Central memory CD4-positive, alpha-beta T cell (primary cell): ENCODE results near the gene TMC6.
"Not testable (repeated sequence)": the region's sequence is repeated elsewhere in the genome, so short reads cannot be mapped to it uniquely, and the experiment has no call there.

Experiments
- DNase-seq: peaks from one replicate; pipeline ENCODE4 v3.0.0; 2022
- total RNA-seq, 3 experiments: gene quantifications; one replicate each; lab custom pipeline; 2026; lab: John Stamatoyannopoulos, UW

TMC6 gene
- 44.0 to 761 (median 262) reads per million in 3 experiments for total RNA-seq

DNA sequence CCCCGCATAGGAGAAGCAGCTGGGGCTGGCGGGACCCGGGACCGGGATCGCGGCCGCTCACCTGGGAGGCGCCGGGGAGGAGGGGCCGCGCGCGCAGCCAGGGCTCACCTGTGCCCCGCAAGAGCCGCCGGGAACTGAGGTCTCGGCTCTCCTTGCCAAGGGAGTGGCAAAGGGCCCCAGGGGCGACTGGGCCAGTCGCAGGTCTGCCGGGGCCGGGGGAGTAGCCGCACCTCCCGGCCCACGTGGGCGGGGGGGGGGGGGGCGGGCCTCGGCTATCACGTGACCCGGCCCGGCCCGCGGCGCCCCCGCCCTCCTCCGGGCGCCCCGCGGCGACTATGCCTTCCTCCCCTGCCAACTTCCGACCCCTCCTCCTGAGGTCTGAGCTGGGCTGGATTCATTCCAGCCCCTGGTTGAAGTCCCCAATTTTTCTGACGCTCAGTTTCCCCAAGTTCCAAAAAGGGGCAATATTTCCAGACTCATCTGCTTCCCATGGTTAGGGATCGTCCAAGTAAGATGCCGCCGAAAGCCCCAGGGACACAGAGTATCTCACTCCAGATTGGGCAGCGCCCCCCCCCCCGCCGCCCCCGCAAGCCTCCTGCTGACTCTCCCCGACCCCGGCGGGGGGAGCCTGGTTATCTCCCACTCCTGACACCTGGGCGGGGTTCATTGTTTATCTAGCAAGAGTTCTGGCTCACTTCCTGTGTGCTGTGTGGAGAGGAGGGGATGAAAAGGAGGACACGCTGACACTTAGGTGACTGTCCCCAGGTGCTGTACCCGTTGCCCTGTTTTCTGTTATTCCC is at the start of gene TMC6:
TSS of gene TMC6 (minus strand) at position 205 of the 800 bp plus-strand sequence. CDS start 1,923 bp downstream, outside the sequence.
- DNase-seq, result peak; percentile 80

- peak; percentile 67 for DNase-seq
Observed at GRCh38 chr17:78176548-78177025, 48.0 kb upstream of the TMC6 start.

- DNase-seq, result no peak
Observed at GRCh38 chr17:78175643-78175981, 47.1 kb upstream of the TMC6 start.

- DNase-seq, result no peak
Observed at GRCh38 chr17:78174870-78175642, 46.5 kb upstream of the TMC6 start.

DNA sequence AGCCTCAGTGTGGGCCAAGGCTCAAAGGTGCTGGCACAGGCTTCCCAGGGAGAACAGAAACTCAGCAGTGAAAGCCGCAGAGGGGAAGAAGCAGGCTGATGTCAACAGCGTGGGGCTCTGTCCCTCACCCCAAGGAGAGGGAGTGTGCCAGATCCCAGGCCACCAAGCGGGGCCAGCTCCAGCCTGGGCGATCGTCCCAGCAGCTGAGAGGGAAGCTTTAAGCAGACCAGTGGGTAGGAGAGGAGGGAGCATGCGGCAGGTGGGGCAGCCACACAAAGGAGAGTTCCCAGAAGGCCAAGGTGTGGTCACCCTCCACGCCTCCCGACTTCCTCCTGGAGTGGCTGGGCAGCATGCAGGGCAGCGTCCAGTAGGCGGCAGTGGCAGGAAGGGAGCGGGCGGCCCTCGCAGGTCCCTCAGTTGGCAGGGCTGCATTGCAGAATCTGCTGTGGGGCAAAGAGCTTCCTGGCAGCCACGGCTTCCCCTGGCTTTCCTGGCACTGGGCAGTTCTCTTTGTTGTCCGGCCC is 45.9 kb upstream of the TMC6 start:
- no peak for DNase-seq

DNA sequence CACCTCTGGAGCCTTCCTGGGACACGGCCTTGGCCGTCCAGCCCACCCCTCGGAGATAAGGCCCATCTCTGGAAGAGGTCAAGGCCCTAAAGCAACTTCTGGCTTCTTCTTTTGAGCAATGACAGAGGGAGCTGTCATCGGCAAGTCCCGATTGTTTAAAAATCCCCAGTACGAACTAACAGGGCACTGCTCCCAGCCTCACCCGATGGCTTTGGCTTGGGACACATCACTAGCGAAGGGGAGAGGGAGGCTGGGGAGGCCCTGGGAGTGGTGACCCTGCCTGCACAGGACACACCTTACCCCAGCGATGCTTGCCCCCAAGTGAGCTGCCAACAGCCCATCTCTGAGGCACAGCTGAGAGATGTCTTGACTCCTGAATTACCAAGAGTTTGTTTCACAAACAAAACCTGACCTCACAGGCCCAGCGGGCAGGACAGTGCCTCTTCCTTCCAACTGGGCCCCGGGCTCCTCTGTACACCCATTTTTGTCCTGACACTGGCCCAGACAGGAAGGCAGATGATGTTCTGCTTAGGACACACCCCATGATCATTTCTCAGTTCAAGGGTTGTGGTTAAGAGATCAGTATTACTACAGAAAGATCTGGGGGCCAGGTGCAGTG is 44.7 kb upstream of the TMC6 start:
- peak; percentile 42 for DNase-seq

DNA sequence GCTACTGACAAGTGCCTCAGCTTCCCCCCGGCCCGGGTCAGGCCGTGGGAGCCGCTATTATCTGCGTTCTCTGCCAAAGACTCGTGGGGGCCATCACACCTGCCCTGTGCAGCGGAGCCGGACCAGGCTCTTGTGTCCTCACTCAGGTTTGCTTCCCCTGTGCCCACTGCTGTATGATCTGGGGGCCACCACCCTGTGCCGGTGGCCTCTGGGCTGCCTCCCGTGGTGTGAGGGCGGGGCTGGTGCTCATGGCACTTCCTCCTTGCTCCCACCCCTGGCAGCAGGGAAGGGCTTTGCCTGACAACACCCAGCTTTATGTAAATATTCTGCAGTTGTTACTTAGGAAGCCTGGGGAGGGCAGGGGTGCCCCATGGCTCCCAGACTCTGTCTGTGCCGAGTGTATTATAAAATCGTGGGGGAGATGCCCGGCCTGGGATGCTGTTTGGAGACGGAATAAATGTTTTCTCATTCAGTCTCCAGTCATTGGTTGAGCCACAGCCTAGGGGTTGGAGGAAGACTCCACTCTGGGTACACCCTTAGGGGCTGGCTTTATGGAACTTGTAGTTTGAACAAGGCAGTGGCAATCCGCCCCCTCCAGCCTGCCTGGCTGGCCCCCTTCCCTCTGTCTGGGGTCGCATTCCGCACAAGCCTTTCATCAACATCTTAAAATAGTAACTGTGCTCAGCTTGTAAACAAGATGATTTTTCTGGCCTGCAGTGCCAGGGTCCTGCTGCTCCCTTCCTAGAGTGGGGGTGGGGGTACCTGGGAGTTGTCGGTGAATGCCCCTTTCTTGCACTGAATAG is 43.9 kb upstream of the TMC6 start:
- DNase-seq, result no peak

DNA sequence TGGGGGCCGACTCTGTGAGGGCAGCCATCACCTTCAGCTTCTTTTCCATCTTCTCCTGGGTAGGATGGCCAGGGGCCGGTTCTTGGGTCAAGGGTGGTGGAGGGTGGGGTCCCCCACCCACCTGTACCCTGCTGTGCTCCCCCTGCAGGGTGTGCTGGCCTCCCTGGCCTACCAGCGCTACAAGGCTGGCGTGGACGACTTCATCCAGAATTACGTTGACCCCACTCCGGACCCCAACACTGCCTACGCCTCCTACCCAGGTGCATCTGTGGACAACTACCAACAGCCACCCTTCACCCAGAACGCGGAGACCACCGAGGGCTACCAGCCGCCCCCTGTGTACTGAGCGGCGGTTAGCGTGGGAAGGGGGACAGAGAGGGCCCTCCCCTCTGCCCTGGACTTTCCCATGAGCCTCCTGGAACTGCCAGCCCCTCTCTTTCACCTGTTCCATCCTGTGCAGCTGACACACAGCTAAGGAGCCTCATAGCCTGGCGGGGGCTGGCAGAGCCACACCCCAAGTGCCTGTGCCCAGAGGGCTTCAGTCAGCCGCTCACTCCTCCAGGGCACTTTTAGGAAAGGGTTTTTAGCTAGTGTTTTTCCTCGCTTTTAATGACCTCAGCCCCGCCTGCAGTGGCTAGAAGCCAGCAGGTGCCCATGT is 43.2 kb upstream of the TMC6 start:
- DNase-seq, result not testable (repeated sequence)

GRCh38 chr17:78170692-78171590 is 42.4 kb upstream of the TMC6 start:
- DNase-seq, result no peak

GRCh38 chr17:78168903-78169793 is 40.6 kb upstream of the TMC6 start:
- peak; percentile 52 for DNase-seq

DNA sequence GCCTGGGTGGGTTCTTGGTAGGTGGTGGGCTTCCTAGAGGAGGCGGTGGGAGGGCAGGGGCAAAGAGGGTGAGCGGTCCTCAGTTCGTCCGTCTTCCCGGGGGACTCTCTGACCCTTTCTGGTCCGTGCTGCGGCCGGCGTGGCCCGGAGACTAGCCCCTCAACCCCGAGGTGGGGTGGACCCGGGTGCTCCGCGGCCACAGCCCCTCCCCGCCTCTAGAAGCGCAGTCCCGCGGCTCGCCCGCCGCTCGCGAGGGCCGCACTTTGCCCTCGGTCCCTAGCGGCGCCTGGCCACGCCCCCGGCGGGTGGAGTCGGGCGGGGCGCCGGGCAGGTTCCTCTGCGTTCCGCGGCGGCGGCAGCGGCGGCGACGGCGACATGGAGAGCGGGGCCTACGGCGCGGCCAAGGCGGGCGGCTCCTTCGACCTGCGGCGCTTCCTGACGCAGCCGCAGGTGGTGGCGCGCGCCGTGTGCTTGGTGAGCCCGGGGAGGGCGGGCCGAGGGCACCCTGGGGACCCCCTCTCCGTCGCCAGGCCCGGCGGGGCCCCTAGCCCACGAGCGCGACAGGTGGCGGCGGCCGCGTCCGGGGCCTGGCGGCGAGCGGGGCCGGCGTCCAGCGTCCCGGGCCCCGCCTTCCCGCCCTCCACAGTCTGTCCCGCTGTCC is 39.8 kb upstream of the TMC6 start, which contains the start of gene SYNGR2:
TSS of gene SYNGR2 (plus strand) at position 340 of the 661 bp plus-strand sequence. CDS start at position 376, 36 bp downstream.
- peak; percentile 86 for DNase-seq

- no peak for DNase-seq
Observed at GRCh38 chr17:78166416-78166815, 37.9 kb upstream of the TMC6 start.

DNA sequence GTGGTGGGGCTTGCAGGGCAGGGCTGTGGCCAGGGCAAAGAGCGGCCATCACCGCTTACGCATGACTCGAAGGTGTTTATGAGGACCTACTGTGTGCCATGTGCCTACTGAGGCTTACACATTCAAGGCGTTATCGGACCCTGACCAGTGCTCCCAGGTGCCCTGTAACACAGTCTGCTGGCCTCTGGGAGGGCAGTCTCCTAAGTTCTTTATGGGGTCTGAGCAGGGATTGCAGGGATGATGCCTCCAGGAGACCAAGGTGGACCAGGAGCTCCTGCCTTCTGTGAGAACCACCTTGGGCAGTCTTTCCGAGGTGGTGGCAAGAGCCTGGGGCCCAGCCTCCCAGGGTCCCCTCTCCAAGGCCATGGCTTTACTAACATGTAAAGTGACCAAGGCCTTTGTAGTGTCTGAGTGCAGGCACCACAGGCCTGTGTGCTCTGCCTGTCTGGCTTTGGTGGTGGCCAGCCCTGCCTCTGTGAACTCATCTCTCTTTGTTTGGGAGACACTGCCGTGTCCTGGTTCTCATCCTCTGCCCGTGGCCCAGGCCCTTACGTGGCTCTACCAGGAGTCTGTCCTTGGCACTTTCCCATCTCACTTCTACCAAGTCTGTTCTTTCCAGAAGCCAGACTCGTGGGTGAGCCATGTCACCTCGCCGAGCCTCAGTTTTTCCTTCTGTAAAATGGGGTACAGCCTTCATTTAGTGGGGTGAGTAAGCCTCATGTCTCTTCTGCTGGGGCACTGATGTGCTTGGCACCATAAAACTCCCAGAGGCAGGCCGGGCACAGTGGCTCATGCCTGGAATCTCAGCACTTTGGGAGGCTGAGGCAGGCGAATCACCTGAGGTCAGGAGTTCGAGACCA is 36.4 kb upstream of the TMC6 start:
- DNase-seq, result no peak

DNA sequence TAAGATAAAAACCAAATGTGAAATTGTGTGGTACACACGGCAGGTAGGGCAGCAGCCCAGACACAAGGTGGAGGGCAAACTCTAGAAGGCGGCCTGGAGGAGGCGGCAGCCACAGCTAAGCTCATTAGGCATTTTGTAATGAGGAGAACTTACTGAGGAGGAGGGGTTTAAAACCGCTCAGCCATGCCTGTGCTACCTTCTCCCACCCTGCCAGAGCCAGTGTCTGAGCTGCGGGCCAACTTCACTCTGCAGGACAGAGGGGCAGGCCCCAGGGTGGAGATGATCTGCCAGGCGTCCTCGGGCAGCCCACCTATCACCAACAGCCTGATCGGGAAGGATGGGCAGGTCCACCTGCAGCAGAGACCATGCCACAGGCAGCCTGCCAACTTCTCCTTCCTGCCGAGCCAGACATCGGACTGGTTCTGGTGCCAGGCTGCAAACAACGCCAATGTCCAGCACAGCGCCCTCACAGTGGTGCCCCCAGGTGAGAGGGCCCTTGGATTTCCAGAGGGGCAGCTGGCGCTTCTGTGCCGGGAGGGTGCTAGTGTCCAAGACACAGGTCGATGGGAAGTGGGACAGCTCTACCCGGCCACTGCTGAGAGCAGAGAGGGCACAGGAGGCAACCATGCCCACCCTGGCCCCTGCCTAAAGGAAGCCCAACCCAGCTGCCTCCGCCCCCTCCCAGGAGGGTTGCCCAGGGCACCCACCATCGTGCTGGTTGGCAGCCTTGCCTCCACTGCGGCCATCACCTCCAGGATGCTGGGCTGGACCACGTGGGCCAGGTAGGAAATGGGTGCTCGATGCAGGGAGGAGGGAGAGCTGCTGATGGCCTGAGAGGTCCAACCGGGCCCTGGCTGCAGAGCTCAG is 35.6 kb upstream of the TMC6 start:
- no peak for DNase-seq

GRCh38 chr17:78159575-78160158 is 31.1 kb upstream of the TMC6 start:
- no peak for DNase-seq
